GM11168 (cell line): ENCODE measurements around the gene APCDD1L.
"Not testable (repeated sequence)": the region's sequence is repeated elsewhere in the genome, so short reads cannot be mapped to it uniquely, and the experiment has no call there.

Experiments used
- in situ Hi-C: fragments of 300-500 bp; cut with MboI; formaldehyde crosslinking; loops from one replicate; pipeline ENCODE4 v1.12.0; 2022; ENCODE audit warnings: low sequenced_read_pairs; ENCODE audit not compliant: unreplicated experiment

Gene APCDD1L

DNA sequence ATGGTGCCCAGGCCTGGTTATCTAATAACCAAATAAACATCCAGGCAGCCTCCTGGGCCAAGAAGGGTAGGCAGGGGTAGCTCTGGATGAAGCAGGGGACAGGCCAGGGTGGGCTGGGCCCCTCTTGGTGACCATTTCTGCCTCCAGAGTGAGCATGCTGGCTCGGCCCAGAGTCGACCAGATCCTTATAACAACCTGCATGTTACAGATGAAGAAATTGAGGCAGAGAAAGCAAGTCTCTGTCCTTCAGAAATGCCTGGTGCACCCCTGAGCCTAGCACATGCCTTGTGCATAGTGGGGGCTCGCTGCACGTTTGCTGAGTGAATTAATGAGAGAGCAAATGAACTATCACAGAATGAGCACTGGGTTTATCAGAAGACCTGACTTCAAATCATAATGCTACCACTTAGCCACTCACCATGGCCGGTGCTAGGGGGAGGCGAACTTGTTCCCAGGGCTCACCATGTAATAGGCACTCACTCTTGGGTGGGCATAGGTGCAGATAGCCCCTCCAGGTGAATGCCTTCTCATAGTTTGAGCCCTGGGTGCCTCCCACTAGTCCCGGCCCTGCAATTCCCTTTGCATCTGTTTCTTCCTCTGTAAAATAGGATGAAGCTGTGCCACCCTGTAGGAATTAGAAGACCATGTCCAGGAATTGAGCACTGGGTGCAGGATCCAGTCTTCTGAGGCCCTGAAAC is 3.8 kb upstream of the APCDD1L start:
- in situ Hi-C loops = no loop called here

DNA sequence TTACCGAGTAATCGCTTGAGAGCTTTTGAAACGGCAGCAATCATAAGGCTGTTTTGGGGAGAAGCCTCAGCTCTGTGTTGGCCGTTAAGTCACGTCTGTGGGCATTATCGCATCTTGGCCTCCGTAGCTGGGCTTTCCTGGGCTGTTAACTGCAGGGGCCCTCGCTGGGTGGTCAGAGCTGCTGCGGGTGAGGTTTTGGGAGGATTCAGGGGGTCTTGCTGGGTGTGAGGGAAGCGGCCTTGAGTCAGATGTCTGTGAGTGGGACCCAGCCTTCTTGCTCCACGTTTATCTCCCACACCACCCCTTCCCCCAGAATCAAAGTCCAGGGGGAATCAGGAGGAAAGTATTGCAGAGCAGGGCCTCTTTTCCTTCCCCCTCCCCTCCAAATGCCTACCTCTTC is 3.2 kb upstream of the APCDD1L start:
- in situ Hi-C loops = no loop called here

DNA sequence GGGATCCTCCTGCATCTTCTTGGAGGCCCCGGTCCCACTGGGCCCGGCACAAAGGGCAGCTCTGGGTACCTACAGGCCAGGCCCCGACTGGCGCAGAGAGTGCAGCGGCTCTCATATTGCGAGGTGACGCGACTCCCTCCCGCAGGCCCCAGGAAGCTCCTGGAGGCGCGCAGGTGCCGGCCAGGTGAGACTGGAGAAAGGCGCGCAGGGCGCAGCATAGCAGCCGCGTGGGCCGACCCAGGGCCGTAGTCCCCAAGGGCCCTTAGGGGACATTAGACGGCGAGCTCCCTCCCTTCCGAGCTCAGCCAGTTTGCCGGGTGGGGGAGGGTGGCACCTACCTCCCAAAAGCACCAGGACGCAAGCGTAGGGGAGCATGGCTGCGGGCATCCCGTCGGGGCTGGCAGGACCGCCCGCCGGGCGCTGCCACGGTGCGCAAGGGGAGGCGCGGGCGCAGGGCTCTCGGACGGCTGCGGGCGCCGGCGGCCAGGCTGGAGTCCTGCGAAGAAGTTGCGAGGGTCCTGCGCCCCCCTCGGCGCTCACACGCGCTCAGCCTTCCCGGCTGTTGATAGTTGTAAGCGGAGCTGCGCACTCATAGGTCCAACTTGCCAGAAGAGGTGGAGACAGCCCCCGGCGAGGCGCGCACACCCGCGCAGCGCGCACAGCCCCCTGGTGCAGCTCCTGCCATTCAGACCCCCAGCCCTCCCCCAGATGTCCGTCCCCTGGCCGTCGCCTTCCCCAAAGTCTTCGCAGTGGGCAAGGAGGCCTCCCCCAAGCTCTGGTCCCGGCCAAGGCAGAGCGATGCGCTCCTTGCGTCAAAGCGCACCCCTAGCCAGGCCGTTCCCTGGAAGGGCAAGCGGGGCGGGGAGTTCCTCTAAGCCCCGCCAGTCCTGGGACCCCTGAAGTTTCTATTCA is 622 bp downstream of the APCDD1L start:
- in situ Hi-C loops = no loop called here

DNA sequence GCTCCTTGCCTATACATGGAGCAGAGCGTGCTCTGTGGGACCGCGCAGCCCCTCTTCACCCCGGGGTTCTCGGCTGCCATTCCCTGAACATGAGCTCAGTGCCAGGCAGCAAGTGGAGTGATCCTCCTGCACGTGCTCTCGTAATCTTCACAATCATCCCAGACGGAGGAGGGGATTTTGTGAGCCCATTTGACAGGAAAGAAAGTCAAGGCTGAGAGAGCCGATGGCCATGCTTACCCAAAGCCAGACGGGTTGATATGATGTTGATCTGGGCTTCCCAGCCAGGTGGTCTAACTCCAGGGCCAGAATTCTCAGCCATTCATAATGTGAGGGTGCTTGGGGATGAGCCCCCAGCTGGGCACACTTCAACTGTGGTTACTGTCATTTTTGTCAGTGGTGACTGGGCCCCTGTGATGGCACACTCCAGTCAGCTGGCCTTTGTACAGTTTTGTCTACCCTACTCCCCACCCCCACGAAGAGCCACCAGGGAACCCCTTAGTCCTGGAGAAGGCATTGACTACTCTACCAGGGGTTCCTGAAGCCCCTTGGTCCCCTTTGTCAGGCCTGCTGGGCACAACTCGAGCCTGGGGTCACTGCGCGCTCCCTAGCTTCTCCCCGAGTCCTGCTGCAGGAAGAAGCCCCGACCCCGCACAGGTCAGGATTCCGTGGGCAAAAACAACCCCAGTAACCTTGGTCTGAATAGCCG is 1.5 kb downstream of the APCDD1L start:
- in situ Hi-C loops = no loop called here

DNA sequence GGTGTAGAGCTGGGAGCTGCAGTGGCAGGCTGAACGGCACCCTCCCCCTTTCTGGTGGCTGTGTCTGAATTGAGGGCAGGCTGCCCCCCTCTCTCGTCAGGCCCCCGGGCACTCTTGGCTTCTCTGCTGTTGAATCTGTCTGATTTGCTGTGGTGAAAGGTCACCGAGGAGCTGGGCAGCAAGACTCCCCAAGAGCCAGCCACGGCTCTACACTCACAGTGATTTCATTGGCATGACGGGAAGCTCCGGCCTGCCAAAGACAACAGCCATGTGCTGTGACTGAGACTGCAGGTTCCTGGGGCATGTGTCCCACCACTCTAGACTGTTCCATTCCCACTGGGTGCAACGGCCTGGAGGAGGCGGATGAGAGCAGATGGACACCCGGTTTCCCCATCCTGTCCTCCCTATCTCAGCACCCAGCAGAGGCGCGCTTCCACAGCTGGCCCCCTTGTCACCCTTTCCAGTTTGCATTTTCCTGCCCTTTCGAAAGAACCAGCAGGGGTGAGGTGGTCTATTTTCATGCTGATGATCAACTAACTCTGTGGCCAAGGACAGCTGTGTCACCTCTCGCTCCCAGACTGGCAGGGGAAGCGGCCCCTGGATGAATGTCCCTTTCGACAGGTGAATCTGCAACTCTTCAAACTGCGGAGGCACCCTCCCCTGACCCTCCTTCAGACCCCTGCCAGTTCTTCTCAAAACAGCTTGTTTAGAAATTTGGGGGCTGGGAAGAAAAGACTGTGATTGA is 2.2 kb downstream of the APCDD1L start:
- in situ Hi-C loops = no loop called here

DNA sequence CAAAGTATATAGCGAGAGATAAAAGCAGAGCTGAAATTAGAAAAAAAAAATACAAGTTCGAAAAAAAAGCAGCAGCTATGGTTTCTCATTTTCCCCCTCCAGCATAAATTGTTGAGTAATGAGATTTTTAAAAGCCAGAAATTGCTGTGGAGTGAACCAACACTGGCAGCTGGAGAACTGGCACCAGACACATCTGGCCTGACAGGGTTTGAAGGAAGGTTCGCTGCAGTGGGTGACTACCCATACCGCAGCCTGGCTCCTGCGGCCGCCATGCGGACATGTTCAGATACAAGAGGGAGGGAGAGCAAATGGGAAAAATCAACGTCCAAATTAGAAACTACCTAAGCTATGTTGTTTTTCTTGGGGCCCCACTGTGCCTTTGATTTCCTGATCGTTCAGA is 3.3 kb downstream of the APCDD1L start:
- in situ Hi-C loops = no loop called here

DNA sequence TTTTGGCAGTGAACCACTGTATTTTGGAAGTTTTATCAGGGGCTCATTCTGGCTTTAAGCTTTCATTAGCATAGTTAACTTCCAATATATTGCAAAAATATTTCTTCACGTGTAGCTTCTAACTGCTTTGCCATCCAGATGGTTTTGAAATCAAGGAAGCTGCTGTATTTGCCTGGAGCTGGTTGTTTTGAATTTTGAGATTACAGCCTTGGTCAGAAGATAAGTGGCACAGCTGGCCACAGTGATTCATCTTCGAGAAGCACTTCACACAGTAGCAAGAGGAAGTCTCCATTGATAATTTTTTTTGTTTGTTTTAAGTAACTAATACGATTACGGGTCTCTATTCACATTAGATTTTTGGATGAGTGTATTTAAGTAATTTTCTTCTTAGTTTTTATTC is 3.8 kb downstream of the APCDD1L start:
- in situ Hi-C loops = no loop called here

DNA sequence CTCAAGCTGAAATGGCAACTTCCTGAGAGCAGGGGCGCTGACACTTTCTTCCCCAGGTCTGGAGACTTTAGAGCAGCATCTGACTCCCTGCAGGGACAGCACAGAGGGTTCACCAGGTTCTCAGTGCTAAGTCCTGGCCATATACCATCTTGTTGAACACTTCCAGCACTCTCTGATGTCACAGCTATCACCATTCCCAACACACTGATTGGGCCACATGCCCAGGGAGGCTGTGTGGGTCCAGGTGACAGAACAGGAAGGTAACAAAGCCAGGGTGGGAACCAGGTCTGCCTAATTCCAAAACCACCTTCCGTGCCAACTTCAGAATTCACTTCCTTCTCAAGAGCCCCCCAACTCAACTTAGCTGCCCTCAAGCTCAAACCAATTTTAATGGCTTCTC is 4.3 kb downstream of the APCDD1L start:
- in situ Hi-C loops = no loop called here

DNA sequence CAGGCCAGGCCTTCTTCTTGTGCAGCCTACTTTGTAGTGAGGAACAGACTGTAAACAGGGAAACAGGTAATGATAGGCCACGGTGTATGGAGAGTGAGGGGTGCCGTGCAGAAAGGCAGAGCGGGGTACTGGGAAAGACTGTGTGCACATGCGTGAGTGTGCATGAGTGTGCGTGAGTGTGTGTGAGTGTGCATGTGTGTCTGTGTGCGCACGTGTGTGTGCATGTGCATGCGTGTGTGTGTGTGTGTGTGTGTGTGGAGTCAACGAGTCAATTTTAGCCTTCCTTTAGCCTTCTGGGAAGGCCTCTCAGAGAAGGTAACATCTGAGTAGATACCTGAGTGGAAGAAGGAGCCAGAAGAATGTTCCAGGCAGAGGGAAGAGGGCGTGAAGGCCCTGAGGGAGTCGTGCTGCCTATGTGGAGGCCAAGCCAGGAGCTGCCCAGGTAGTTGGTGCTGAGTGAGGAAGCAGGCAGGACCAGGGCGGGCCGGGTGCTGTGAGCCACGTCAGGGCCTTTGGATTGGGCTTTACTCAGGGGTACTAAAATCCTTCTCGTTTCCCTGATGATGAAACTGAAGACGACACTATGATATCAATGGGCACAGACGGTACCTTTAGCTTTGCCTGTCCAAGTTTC is 6.3 kb downstream of the APCDD1L start:
- in situ Hi-C loops = no loop called here

DNA sequence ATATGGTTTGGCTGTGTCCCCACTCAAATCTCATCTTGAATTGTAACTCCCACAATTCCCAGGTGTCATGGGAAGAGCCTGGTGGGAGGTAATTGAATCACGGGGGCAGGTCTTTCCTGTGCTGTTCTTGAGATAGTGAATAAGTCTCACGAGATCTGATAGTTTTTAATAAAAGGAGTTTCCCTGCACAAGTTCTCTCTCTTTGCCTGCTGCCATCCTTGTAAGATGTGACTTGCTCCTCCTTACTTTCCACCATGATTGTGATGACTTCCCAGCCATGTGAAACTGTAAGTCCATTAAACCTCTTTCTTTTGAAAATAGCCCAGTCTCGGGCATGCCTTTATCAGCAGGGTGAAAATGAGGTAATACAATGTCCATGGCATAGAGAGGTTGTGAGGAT is 8.2 kb downstream of the APCDD1L start:
- in situ Hi-C loops = not testable (repeated sequence)

DNA sequence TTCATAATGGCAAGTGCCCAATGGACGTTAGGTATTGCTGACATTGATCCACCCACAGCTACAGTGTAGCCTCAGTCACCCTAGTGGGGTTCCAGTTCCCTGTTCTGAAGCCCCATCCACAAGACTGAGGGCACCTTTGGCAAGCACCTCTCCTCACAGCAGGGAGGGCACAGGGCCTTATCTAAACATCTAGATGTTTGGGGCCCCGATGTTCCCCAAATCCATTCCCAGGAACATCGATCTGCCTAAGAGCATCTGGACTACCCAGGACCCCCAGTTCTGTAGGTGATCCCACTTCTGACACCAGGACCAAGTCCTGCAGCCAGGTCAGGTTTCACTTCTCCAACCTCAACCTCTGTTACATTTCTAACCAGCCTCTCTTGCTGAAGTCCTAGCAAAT is 10.6 kb downstream of the APCDD1L start:
- in situ Hi-C loops = no loop called here

DNA sequence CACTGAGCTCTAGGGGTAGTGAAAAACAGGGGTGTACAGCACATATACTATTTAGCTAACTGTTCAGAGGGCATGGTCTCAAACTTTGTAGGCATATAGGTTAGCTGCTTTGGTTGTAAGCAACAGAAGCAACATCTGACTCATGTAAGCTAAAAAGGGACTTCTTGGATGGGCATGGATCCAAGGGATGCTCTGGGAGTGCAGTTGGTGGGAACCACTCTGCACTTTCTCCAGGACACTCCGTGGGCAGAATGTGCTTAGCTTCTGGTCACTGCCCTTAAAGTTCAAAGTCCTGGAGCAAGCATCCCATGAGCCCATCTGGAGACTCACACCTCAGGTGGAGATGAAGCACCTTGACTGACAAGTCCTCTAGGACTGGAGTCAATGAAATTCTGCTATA is 11.5 kb downstream of the APCDD1L start:
- in situ Hi-C loops = no loop called here

DNA sequence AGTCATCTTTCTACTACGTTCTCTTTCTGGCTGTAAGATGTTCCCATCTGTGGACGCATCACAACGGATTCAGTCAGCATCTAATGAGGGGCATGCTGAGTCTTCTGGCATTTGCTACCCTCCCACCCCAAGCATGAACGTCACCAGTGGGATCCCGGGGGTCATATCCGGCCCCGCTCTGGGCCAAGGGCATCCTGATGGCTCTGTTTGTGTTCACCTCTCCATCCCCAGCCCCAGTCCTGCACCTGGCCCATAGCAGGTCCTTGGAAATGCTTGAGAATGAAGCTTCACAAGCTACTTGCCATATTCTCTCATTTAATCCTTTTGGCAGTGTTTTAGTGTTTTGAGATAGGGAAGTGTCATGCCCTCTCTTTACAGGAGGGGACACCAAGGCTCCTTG is 14.9 kb downstream of the APCDD1L start:
- in situ Hi-C loops = no loop called here

DNA sequence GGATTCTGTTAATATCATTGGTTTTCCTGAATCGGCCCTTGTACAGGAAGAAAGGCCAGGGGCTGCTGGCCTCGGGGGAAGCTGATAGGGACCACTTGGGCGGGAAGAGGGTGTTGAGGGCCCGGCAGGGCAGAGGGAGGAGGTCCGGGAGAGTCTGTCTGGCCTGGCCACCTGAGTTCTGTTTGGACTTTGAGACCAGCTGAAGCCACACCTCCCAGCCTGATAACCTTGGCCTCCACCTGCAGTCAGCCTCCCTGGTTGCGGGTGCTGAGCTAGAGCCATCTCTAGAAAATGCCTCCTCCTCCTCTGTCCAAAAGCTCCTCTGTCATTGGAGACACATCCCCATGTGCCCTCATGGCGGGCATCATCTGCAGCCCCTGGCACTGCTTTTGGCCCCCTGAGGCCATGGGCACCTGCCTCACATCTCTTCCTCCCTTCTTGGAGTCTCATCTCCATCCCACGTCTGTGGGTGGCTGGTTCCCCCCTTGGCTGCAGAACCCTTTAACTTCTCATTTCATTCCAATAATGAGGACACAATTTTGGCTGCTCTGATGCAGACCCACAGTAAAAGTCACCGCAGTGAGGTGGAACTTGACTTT is 16.6 kb downstream of the APCDD1L start:
- in situ Hi-C loops = no loop called here

DNA sequence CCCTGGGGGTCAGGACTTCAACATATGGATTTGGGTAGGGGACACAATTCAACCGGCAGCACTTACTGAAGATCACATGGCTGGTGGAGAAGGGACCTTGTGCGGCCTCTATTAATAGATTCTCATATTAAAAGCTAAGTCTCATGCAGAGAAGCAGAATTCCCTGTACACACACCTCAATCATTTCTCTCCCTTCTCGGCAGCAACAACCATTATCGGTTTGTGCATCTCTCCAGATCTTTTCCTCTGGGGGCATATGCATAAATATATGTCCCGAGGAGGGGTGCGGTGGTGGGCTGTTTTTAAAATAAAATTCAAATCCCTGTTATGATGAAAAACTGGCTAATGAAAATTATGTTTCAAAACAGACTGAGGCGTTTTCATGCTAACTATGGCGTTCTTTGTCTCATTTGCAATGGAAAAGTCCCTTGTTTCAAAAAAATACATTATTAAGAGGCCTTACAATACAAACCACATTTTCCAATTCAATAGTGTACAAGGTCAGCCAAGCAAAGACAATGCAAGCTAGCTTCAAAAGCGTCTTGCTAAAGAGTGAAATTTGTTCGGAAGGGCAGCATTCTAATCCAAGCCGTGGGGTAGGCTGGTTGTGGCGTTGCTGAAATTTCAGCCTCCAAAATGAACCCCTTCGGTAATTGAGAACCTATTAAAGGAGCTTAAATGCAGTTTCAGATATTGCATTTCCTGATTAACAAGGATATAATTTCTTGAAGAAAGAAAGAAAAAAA is 17.3 kb downstream of the APCDD1L start:
- in situ Hi-C loops = no loop called here

DNA sequence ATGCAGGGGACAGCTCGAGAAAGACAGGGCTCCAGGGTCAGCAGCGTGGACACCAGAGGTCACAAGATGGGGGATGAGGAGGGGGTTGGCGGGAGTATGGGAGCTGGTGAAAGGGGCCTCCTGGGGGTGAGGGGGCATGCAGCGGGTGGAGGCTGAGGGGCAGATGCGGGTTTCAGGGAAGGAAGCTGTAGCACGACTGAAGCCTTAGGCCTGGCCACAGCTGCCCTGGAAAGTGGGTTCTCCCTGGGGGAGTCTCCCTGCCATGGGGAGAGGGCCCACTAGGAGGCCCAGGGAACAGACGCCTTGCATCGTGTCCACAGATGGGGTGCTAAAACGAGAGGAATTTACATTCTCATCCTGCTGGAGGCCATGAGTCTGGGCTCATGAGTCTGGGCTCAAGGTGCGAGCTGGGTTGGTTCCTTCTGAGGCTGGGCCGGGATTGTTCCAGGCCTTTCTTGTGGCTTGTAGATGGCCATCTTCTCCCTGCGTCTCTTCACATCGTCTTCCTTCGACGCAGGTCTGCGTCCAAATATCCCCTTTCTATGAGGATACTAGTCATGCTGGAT is 18.0 kb downstream of the APCDD1L start:
- in situ Hi-C loops = no loop called here

DNA sequence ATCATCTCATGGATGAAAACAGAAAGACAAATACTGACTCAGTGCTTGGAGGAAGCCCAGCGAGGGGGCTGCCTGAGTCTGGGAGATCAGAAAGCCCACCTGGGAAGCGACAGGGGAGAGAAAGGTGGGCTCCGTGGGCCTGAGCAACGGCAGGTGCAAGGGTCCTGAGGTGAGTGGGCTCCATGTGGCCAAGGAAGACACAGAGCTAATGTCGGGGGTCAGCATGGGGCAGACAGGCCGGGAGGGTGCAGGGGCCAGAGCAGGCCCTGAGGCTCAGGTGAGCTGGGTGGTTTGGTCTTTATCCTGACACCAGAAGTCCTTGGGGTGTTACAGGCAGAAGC is 18.8 kb downstream of the APCDD1L start:
- in situ Hi-C loops = no loop called here

DNA sequence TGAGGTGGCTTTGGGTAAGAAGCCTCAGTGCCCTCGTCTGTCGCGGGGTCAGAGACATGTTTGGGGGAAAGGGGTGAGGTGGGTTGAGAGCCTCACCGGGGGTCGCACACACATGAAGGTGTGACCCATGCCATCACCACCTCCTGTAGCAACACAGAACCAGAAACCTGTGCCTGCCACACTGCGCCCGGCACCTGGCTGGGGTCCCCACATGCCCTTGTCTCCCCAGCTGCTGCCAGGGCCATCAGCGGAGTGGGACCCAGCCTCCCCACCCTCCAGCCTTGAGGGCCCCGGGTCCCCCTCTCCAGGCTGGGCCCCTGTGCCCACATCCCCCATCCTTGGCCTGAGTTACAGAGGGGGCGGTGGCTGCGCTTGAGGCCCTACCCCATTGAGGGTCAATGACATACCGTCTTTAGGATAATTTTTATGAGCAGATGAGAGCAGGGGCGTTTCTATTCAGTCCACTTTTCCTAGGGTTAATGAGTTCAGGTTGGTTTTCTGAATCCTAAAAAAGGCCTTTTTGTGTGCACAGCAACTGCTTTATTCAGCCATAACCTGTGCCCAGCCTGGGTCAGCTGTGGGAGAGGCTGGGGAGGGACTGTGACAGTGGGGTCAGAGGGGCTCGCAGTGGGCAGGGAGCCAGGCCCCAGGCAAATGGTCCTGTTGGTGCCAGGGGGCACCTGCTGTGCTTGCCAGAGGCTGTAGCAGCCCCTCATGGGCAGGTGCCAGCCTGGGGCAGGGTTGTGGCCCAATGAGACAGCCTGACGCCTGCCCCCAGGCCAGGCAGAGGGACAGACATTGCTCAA is 19.4 kb downstream of the APCDD1L start:
- in situ Hi-C loops = no loop called here
